GM19463 (cell line): ENCODE data around the gene BANP.
"Not testable (repeated sequence)": the region's sequence is repeated elsewhere in the genome, so short reads cannot be mapped to it uniquely, and the experiment has no call there.

ENCODE experiments used
- ATAC-seq: cut with Tn5 transposase; IDR thresholded peaks from one replicate; pipeline ENCODE4 v1.9.1; 2021; ENCODE audit warnings: mild to moderate bottlenecking, moderate library complexity; ENCODE audit not compliant: unreplicated experiment

The BANP gene

GRCh38 chr16:88044121-88044581, 92.9 kb downstream of the BANP start:
- peak; percentile 56 for ATAC-seq

GRCh38 chr16:88045361-88045760, 94.1 kb downstream of the BANP start:
- not testable (repeated sequence) for ATAC-seq

GRCh38 chr16:88045820-88046303, 94.6 kb downstream of the BANP start:
- ATAC-seq, result peak; percentile 86

GRCh38 chr16:88047462-88047861, 96.2 kb downstream of the BANP start:
- no peak for ATAC-seq

GRCh38 chr16:88048985-88049384, 97.8 kb downstream of the BANP start:
- no peak for ATAC-seq

- ATAC-seq, result no peak
Observed at GRCh38 chr16:88049561-88050545, 98.6 kb downstream of the BANP start.

GRCh38 chr16:88050952-88051660, 99.9 kb downstream of the BANP start:
- no peak for ATAC-seq

GRCh38 chr16:88052661-88053060, 101.4 kb downstream of the BANP start:
- no peak for ATAC-seq

GRCh38 chr16:88053479-88053878, 102.2 kb downstream of the BANP start:
- not testable (repeated sequence) for ATAC-seq

- no peak for ATAC-seq
Observed at GRCh38 chr16:88055356-88055755, 104.1 kb downstream of the BANP start.

- ATAC-seq, result no peak
Observed at GRCh38 chr16:88056212-88056611, 105.0 kb downstream of the BANP start.

- ATAC-seq, result no peak
Observed at GRCh38 chr16:88057656-88058055, 106.4 kb downstream of the BANP start.

- no peak for ATAC-seq
Observed at GRCh38 chr16:88058136-88058535, 106.9 kb downstream of the BANP start.

- no peak for ATAC-seq
Observed at GRCh38 chr16:88058817-88059216, 107.6 kb downstream of the BANP start.

GRCh38 chr16:88059701-88060386, 108.6 kb downstream of the BANP start:
- ATAC-seq, result no peak

GRCh38 chr16:88060524-88061219, 109.4 kb downstream of the BANP start:
- ATAC-seq, result no peak

GRCh38 chr16:88061346-88062110, 110.3 kb downstream of the BANP start:
- no peak for ATAC-seq

GRCh38 chr16:88062341-88063210, 111.3 kb downstream of the BANP start:
- no peak for ATAC-seq
